Adipocyte (in vitro differentiated cells): ENCODE results near the gene CASK.
A peak's percentile ranks its signal among the peaks of the same experiment; 100 is the strongest.
"Not testable (repeated sequence)": the region's sequence is repeated elsewhere in the genome, so short reads cannot be mapped to it uniquely, and the experiment has no call there.

ENCODE experiments used
- DNase-seq: peaks from one replicate; pipeline ENCODE4 v3.0.0-alpha.2; 2015; ENCODE audit warnings: low read depth
- H3K27me3 ChIP-seq: replicated peaks from 2 replicates; pipeline ENCODE4 v1.7.0; 2013; ENCODE audit warnings: mild to moderate bottlenecking, low read length, moderate library complexity; ENCODE audit not compliant: control insufficient read depth, insufficient read depth
- H3K36me3 ChIP-seq: 2 replicates; pipeline ENCODE4 v1.7.0; 2013; ENCODE audit warnings: low read length, mild to moderate bottlenecking, moderate library complexity; ENCODE audit not compliant: control insufficient read depth, insufficient read depth, severe bottlenecking
- H3K4me1 ChIP-seq: 2 replicates; pipeline ENCODE4 v1.7.0; 2013; ENCODE audit warnings: mild to moderate bottlenecking, low read length, moderate library complexity; ENCODE audit not compliant: control insufficient read depth, insufficient read depth
- H3K4me3 ChIP-seq: 2 replicates; pipeline ENCODE4 v1.7.0; 2013; ENCODE audit warnings: mild to moderate bottlenecking, low read length, moderate library complexity
- H3K9ac ChIP-seq: 2 replicates; pipeline ENCODE4 v1.7.0; 2013; ENCODE audit warnings: mild to moderate bottlenecking, low read length, moderate library complexity
- H3K9me3 ChIP-seq: 2 replicates; pipeline ENCODE4 v1.7.0; 2013; ENCODE audit warnings: mild to moderate bottlenecking, low read length, moderate library complexity; ENCODE audit not compliant: control insufficient read depth

Gene CASK

DNA sequence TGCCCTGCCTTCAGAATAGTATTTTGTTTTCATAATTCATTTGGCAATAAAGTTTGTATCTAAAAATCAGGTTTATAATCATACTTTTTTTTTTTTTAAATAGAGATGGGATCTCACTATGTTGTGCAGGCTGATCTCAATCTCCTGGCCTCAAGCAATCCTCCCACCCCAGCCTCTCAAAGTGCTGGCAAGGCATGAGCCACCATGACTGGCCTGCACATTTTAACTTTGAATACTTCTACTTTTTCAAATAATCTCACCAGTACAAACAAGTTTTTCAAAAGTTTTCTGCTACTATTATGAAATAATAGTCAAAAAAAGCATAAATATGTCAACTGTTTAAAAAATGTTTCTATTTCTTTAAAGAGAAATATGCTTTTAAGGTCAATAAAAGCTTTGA, 304.1 kb downstream of the CASK start:
- Histone ChIP-seq H3K9ac (no peak overlapping the region), H3K9me3 (no peaks in the 10 kb centered on the region), H3K4me3 (no peak overlapping the region), H3K36me3 (peaks cover 4% of the 10 kb centered on the region), H3K4me1 (no peaks in the 10 kb centered on the region), H3K27me3 (peaks cover 17% of the 10 kb centered on the region)
- no peak for DNase-seq

- no peaks in the 10 kb centered on the region for H3K4me1 ChIP-seq
- no peak overlapping the region for H3K9ac ChIP-seq
- no peak for DNase-seq
- peaks cover 17% of the 10 kb centered on the region for H3K27me3 ChIP-seq
- H3K4me3 ChIP-seq: no peak overlapping the region
- no peaks in the 10 kb centered on the region for H3K9me3 ChIP-seq
- no peaks in the 10 kb centered on the region for H3K36me3 ChIP-seq
Measured at GRCh38 chrX:41616935-41617334, 306.4 kb downstream of the CASK start.

DNA sequence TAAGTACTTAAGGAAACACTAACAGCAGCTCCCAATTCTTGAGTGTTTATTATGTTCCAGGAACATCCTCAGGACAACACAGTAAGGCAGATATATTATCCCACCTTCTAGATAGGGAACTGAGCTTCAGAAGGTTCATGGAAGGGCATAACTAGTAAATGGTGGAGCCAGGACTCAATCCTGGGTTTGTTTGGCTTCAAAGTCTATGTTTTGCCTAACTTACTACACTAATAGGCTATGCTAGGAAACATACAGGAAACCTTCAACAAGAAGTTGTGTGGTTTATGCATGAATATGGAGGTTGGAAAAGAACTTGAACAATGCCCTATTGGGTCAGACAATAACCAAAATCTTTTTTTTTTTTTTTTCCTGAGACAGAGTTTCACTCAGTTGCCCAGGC, 307.1 kb downstream of the CASK start:
- Histone ChIP-seq H3K4me3 (no peak overlapping the region), H3K9me3 (no peaks in the 10 kb centered on the region), H3K27me3 (peaks cover 15% of the 10 kb centered on the region), H3K9ac (no peak overlapping the region), H3K36me3 (no peaks in the 10 kb centered on the region), H3K4me1 (no peaks in the 10 kb centered on the region)
- DNase-seq: no peak

- no peak overlapping the region for H3K9ac ChIP-seq
- no peaks in the 10 kb centered on the region for H3K9me3 ChIP-seq
- no peak overlapping the region for H3K4me3 ChIP-seq
- DNase-seq: no peak
- no peaks in the 10 kb centered on the region for H3K4me1 ChIP-seq
- peaks cover 5% of the 10 kb centered on the region for H3K27me3 ChIP-seq
- no peaks in the 10 kb centered on the region for H3K36me3 ChIP-seq
Measured at GRCh38 chrX:41608244-41608643, 315.1 kb downstream of the CASK start.

- H3K9me3 ChIP-seq: no peaks in the 10 kb centered on the region
- H3K36me3 ChIP-seq: no peaks in the 10 kb centered on the region
- no peaks in the 10 kb centered on the region for H3K4me1 ChIP-seq
- peaks cover 5% of the 10 kb centered on the region for H3K27me3 ChIP-seq
- H3K9ac ChIP-seq: no peak overlapping the region
- DNase-seq: no peak
- no peak overlapping the region for H3K4me3 ChIP-seq
Measured at GRCh38 chrX:41607264-41607832, 316.0 kb downstream of the CASK start.

GRCh38 chrX:41606057-41606456, 317.3 kb downstream of the CASK start:
- not testable (repeated sequence) for H3K4me1 ChIP-seq, H3K9me3 ChIP-seq, H3K4me3 ChIP-seq, DNase-seq, H3K9ac ChIP-seq, H3K36me3 ChIP-seq, H3K27me3 ChIP-seq

- no peak for DNase-seq
Measured at GRCh38 chrX:41604766-41605543, 318.4 kb downstream of the CASK start.

DNA sequence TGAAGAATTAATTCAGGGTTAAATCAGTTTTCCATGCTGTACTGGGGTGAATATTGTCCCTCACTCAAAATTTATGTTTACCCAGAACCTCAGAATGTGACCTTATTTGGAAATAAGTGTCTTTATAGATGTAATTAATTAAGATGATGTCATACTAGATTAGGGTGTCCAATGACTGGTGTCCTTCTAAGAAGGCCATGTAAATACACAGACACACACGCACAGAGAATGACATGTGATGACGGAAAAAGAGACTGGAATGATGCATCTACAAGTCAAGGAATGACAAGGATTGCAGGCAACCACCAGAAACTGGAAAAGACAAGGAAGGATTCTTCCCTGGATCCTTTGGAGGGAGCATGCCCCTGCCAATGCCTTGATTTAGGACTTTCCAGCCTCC, 319.2 kb downstream of the CASK start:
- Histone ChIP-seq H3K27me3 (peaks cover 5% of the 10 kb centered on the region), H3K9me3 (no peaks in the 10 kb centered on the region), H3K9ac (no peak overlapping the region), H3K36me3 (no peaks in the 10 kb centered on the region), H3K4me3 (no peak overlapping the region), H3K4me1 (peaks cover 10% of the 10 kb centered on the region)
- DNase-seq: no peak

More at GRCh38 chrX:41604766-41605543, 318.4 kb downstream of the CASK start:
- H3K4me1 ChIP-seq: peaks cover 2% of the 10 kb centered on the region
- H3K36me3 ChIP-seq: no peaks in the 10 kb centered on the region
- no peak overlapping the region for H3K9ac ChIP-seq
- no peak overlapping the region for H3K4me3 ChIP-seq
- peaks cover 5% of the 10 kb centered on the region for H3K27me3 ChIP-seq
- H3K9me3 ChIP-seq: no peaks in the 10 kb centered on the region

DNA sequence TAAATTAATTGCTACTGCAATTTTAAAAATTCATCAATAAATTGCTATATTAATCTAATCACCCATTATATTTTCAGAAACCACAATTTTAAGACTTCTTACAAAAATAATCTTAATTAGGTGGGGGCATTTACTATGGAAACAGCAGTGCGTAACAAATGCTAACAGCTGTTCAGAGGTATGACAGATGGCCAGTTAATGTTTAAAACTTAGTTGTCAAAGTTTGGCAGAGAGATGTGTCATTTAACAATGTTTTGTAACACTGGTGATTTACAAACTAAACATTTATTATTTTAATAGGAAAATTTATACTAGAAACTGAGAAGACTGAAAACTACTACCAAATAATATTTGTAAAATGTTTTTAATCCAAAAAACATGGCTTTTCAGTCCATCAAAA, 319.8 kb downstream of the CASK start:
- H3K9ac ChIP-seq: no peak overlapping the region
- no peaks in the 10 kb centered on the region for H3K36me3 ChIP-seq
- H3K27me3 ChIP-seq: peaks cover 5% of the 10 kb centered on the region
- H3K4me3 ChIP-seq: no peak overlapping the region
- no peak for DNase-seq
- no peaks in the 10 kb centered on the region for H3K9me3 ChIP-seq
- peaks cover 12% of the 10 kb centered on the region for H3K4me1 ChIP-seq

DNA sequence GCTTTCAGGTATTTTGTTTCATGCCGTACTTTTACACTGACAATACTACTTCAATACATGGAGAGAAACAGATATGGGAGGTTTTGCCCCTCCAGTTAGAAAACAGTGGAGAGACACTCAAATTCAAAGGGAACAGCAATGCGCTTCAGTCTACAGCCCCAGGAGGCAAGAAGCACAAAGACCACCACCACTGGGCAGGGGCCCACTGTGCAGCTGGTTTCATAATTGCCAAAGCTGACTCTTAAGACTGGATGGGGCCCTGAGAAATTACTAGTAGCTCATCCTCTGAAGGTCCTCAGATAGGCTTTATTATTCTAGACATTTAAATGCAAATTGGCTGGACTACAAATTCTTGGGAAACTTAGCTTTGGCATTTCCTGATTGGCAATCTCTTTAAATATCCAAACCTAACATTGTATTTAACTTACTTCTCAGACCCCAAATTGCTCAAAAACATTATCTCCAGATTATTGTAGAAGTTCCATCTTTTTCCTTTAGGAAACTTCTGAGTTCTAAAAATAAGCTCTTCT, 320.5 kb downstream of the CASK start:
- H3K4me3 ChIP-seq: no peak overlapping the region
- no peak overlapping the region for H3K9ac ChIP-seq
- DNase-seq: peak; percentile 27
- peaks cover 5% of the 10 kb centered on the region for H3K27me3 ChIP-seq
- H3K36me3 ChIP-seq: no peaks in the 10 kb centered on the region
- H3K9me3 ChIP-seq: no peaks in the 10 kb centered on the region
- H3K4me1 ChIP-seq: peaks cover 12% of the 10 kb centered on the region

- H3K36me3 ChIP-seq: no peaks in the 10 kb centered on the region
- H3K4me3 ChIP-seq: no peak overlapping the region
- H3K9me3 ChIP-seq: no peaks in the 10 kb centered on the region
- H3K9ac ChIP-seq: no peak overlapping the region
- peaks cover 10% of the 10 kb centered on the region for H3K27me3 ChIP-seq
- DNase-seq: peak; percentile 63
- peaks cover 12% of the 10 kb centered on the region for H3K4me1 ChIP-seq
Measured at GRCh38 chrX:41600291-41600690, 323.1 kb downstream of the CASK start.
